GM19452 (cell line): ENCODE measurements around the gene WDR54.

ENCODE experiments used
- ATAC-seq: cut with Tn5 transposase; IDR thresholded peaks from one replicate; pipeline ENCODE4 v1.9.1; 2021; ENCODE audit not compliant: unreplicated experiment

Gene WDR54

DNA sequence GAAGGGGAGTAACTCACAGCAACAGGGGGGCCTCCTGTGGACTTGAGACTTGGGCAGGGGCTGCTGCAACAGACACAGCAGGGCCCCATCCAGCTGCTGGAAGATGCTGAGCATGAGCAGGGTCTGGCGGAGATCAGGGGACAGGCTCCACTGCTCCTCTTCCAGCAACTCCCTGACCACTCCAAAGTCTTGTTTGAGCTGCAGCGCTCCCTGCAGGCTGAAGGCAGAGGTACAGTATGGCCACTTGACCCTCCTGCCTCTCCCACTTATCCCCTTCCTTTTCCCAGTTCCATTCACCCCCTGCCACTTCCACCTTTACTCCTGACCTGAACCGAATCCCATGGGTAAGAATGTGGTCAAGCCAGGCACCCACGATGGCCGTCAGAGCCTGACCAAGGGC, 53.4 kb downstream of the WDR54 start:
- ATAC-seq: no peak
